CD4-positive, alpha-beta T cell treated with Interleukin-6 for 4 hours (primary cell): ENCODE data around the gene DIS3L2.
A peak's percentile ranks its signal among the peaks of the same experiment; 100 is the strongest.

Experiments used
- DNase-seq: peaks from one replicate; pipeline ENCODE4 v3.0.0-alpha.2; 2020; ENCODE audit warnings: mixed read lengths

The DIS3L2 gene, protein sequence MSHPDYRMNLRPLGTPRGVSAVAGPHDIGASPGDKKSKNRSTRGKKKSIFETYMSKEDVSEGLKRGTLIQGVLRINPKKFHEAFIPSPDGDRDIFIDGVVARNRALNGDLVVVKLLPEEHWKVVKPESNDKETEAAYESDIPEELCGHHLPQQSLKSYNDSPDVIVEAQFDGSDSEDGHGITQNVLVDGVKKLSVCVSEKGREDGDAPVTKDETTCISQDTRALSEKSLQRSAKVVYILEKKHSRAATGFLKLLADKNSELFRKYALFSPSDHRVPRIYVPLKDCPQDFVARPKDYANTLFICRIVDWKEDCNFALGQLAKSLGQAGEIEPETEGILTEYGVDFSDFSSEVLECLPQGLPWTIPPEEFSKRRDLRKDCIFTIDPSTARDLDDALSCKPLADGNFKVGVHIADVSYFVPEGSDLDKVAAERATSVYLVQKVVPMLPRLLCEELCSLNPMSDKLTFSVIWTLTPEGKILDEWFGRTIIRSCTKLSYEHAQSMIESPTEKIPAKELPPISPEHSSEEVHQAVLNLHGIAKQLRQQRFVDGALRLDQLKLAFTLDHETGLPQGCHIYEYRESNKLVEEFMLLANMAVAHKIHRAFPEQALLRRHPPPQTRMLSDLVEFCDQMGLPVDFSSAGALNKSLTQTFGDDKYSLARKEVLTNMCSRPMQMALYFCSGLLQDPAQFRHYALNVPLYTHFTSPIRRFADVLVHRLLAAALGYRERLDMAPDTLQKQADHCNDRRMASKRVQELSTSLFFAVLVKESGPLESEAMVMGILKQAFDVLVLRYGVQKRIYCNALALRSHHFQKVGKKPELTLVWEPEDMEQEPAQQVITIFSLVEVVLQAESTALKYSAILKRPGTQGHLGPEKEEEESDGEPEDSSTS

DNA sequence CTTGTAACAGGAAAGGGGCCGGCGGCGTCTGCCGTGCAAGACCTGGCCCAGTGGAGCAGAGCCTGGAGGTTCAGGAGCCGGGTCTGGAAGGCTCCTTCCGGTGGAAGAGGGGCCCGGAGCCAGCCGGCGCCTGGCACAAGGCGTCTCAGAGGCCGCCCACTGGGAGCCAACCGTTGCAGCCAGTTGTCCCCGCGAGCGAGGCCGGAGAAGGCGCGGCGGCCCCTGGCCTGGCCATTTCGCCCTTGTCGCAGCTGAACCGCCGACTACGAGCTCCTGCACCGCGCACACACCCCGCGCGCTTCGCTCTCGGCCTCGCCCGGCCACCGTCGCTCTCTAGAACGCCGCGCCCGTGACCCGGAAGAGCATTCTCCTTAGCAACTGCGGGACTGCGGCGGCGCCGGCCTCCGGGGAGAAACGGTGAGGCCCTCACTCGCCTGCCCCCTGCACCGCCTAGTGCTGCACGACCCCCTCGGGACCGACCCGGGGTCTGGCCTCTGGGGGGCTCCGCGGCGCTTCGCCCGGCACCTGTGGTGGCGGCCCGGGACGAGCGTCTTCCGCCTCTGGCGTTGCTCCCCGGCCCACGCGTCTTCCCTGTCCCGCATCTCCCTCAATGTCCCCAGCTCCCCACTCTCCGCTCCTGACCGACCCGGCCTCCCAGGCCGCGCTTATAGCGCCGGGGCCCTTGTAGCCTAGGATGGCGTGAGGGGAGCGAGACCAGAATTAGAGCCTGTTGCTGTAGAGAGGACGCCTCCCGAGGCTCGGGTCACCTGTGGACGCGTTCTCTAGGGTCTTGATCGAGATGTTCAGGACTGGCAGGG is at the start of gene DIS3L2:
DIS3L2 (plus strand) TSS at position 365 of the 818 bp plus-strand sequence. CDS start 53,215 bp downstream, outside the sequence.
- DNase-seq: peak; percentile 79

DNA sequence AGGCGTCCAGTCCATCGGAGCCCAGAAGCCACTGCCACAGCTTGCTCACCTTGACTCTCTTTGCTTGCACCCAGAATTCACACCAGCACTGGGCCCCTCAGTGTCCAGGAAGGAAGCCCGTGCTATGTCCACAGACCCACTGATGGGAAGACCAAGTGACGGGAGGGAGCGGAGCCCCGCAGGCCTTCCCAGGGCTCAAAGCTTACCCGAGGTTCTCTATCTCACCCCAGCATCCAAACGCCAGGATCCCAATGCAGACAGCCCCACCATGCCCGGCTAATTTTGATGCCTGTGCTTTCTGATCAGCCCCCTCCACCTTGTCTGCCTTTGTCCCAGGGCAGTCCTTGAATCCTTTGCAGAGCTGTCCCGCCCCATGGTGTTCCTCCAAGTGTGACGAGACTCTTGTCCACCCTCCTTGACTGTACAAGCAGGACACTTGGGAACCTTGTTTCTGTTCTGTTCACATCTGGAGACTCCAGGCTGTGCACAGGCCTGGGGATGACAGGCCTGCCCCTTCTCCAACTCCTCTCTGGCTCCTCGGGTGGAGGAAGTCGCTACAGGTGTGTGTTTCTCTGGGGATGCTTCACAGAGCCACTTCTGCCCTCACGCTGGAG is 47.3 kb upstream of the DIS3L2 start:
- DNase-seq: no peak

DNA sequence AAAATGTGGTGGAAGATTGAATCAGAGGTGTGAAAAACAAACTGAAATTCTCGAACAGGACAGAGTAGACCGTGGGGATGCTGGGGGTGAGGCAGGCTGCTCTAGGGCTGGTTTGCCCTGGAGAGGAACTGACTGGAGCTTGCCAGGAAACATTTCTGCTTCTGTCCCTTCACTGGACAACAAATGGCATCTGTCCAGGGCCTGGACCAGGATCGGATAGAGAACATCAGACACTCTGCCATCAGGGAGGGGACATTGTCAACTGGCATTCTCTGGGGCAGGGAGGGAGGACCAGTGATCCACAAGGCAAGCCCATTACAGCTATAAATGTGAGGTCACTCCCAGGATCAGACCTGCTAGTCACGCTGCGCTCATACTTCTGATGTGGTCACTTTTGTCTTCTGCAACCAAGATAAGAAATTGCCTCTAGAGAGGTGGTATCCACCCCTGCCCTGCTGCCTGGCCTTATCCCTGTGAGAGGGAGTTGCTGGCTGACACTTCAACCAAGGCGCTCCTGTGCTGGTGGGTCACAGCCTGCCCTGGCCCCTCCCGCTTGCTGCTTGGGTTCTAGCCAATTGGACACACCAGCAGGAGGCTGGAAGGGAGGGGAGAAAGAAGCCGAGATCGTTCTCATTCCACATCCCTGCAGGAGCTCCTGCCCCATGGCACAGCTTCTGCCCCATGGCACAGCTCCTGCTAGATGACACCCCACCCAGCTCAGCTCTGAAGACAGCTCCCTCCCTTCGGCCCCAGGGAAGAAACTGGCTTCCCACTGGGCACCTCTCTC is 44.0 kb upstream of the DIS3L2 start:
- no peak for DNase-seq

DNA sequence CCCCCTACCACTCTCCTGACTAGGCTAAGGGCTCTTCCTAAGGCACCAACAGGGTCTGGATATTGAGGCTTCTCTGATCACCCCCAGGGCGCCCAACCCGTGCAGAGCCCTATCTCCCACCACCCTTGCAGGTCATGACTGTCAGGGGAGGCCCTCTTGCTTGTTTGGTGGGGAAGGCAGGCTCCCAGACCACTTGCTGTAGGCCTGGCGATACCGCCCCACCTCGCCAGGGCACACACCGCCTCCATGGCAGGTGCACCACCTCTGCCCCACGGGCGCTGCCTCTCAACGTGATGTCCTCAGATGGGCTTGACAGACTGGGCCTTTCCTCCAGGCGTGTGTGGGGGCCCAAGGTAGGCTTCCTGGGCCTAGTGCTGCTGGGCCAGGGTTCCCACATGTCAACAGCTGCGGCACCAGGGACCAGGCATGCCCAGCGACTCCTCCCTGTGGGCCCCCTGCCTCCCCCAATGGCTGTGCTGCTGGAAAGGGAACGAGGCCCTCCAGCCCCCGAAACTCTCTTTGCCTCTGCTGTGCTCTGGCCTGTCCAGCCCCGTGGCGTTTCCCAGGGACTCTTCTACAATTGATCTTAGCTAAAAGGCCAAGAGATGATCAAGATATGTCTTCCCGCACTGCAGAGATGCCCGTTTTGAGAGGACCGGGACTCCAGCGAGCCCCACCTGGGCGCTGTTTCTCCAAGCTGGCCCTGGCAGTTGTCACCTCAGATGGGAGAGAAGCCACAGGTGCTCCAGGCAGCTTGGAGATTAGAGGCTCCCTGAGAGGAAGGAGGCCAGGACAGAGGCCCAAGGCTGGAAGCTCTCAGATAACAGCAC is 42.8 kb upstream of the DIS3L2 start:
- no peak for DNase-seq

DNA sequence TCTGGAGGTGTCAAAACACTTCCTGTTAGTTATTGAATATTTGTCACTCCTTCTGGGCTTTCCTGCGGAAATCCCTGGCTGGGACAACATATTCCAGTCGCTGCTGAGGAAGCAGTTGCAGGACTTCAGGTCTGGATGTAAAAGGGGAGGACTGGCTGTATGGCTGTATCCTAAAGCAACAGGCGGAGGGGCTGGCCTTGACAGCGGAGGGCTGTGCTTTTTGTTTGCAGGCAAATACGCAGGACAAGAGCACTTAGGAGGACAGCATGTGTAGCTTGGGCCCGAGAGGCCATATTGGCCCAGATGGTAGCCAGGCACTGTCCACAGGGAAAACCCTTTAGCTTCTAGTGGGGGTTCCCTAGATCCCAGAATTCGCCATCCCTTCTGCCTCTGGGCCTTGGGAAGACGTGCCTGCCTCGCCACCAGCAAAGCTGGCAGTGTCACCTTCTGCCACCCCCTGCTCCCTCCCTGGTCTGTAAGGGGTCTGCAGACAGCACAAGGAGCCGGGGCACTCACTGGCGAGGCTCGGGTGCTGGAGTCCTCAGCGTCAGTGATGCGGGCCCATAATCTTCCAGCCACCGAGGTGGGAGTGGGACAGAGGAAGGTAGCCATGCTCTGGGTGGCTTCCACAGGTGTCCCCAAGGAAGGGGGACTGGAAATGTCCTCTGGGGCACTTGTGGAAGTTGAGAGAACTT is 42.0 kb upstream of the DIS3L2 start:
- DNase-seq: no peak

DNA sequence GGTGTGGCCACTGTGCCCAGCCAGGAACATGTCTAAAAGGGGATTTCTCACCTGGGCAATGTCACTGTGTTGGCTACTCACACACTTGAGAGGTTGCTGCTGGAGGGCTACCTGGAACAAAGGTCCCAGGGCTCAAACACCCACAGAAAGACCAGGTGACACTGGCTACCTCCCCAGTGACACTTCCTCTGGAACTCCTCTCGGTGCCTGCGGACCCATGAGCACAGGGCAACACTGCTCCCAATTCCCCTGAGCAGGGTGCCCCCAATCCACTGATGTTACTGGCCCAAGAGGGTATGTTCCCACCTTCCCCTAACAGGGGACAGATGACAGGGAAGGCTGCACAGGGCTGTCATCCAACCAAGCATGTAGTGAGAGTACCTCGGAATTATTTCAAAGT is 41.1 kb upstream of the DIS3L2 start:
- DNase-seq: no peak

DNA sequence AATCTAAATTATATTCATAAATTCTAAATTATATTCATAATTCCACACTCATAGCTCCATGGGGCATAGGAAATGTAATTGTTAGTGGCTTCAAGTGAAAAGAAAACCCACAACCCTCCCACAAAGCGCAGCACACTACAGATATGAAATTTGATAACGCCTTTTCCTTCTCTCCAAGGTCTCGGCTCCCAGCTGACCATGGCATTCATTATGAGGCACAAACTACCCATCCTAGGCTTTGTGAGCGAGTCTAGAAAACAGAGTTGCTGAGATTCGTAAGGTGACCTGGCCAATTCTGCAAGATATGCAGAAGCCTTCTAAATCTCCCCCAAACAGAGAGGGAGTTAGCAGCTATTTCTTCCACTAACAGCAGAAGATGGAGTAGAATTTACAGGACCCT is 40.7 kb upstream of the DIS3L2 start:
- DNase-seq: no peak

DNA sequence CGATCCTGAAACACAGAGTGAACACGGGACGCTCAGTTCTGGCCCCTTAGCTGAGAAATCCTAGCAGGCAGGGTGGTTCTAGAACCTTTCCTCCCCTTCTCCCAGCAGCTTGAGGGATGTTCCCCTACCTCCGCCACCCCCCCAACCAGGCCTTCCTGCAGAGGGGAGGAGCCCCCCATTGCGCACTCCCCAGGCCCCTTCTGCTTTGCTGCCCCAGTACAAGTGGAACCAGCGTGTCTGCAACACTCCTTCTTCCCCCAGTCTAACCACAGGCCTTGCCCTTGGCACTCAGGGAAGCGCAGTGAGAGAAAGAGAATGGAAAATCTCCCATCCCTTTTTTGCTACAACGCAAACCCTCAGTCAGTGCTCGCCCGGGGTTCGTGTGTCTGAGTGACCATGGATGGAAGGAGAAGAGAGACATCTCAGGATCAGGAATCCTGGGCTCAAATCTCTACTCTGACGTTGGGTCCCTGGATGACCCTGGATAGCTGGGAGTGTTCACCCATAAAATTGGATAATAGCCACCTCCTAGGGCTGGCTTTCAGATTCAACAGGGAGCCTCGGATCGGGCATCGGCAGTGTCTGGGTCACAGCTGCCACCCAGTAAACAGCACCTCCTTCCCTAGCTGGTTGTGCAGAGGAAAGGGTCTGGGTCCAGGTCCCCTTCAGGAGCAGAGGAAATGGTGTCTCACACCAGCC is 39.1 kb upstream of the DIS3L2 start:
- no peak for DNase-seq

DNA sequence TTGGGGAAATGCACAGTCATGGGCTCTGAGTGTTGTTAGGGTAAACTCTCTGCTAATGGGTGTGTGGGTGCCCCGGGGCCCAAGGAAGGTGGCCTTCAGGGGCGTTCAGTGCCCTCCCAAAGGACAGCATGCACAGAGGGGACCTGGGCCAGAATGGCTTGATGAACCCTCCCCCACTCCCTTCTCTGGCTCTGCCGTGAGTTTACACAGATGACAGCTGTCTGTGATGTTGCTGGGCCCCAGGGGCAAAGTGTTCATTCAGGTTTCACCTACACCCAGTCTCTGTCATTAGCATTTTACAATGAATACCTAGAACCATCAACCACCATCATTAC is 38.5 kb upstream of the DIS3L2 start:
- no peak for DNase-seq

DNA sequence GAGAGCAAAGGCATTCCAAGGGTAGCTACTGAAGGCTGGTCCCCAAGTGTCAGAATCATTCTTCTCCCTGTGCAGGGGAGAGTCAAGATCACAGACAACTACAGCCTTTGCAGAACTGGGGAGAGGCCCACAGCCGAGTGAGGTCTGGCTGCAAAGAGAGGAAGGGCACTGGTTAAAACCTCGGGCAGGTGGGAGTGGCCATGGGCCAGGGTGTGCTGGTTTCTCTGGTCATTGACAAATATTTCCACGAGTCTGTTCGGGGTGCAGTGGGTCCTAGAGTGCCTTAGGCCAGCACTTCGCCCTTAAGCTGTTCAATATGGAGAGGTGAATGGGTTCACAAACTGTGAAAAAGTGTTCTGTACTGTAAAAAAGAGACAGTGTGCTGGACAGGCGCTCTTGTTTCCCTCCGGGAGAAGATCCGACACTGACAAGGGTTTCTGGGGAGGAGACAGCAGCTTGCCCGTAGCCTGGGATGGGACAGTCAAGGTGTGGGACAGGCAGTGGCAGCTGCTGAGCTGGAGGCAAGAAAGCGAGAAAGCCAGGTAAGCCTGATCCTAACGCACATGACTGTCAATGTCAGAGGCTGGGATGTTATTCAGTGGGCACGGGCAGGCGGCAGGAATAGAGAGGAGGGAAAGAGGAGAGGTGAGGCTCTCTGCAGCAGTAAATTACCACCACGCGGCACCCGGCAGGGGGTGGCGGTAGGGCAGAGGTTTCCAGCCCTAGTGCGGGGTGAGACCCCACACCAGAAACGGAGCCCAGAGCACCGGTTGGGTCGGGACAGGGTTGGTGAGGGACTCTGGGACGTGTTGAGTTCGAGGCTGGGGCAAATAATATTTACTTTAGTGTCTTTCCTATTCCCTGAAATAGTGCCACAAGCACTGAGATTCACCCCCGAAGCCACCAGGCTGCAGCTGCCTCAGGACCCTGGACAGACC is 37.3 kb upstream of the DIS3L2 start:
- no peak for DNase-seq

DNA sequence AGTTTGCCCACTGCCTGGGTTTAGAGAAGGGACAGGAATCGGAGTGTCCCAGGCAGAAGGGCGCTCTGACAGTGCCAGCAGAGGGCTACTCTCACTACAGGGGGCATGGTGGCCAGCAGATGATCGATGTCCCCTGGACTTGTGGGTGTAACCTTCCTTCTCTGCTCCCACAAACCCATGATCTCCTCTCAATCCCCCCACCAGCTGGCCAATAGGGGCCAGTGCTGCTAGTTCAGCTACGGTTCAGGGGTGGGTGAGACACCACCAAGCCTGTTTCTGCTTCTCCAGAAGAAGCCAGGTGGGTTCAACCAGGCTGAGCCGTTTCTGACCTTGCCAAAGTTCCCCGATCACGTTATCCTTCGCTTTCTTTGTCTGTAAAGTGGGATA is 36.6 kb upstream of the DIS3L2 start:
- no peak for DNase-seq

DNA sequence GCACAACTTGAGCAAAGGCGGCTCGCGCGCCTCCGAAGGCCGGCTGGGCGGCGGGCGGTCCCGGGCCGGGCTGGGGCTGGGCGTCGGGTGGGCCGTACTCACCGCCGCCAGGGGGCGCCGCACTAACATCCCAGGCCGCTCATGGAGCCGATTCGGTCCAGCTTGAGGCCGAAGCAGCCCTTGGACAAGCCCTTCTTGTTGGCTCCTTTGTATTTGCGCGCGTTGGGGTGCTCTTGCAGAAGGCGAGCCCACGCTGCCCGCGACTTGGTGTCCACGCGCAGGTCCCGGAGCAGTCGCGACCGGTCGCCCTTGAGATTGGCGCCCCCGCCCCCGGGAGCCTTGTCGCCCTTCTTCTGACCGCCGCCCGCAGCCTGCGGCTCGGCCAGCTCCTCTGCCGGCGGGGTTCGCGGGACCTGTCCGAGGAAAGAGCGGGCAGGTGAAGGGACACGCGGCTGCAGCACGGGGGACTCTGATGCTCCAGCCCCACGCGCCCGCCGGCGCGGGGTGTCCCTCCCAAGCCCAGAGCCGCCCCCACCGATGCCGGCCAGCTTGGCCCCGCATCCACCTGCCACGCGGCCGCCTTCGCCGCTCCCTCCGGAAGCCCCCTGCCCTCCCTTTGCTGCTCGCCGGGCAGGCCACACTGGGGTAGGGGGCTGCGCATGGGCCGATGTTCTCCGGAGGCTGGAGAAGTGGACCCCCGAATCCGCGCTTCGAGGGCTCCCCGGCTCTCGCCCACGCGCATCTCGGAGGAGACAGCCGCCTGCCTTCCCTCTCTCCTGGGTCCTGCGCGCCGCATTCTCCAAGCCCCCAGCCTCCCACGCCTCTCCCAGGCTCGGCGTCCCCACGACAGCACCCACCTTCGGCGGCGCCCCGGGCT is 36.0 kb upstream of the DIS3L2 start:
- peak; percentile 77 for DNase-seq

DNA sequence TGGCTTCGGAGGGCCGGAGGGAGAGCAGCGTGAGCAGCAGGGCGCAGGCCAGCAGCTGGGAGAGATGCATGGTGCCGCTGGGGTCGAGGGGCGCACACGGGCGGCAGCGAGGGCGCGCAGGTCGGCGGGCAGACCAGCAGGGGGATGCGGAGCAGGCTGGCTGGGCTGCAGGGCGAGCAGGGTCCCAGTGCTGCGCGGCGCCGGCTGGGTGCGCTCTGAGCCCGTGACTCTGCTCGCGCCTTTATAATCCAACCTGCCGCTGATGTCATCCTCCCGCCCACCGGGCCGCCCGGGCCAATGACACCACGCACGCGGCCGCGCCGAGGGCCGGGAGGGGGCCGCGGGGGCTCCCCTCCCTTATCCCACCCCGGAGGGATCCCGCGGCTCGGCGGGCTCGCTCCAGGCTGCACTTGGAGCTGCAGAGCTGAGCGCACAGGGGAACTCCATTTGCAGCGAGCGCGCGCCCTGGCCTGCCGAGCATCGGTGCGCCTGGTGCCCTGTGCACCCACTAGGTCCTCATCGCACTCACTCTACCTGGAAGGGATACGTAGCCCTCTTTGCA is 35.3 kb upstream of the DIS3L2 start, which contains the start of gene NPPC:
NPPC (minus strand) TSS at position 217 of the 562 bp plus-strand sequence; CDS start at position 70, 147 bp downstream.
- peak; percentile 52 for DNase-seq

DNA sequence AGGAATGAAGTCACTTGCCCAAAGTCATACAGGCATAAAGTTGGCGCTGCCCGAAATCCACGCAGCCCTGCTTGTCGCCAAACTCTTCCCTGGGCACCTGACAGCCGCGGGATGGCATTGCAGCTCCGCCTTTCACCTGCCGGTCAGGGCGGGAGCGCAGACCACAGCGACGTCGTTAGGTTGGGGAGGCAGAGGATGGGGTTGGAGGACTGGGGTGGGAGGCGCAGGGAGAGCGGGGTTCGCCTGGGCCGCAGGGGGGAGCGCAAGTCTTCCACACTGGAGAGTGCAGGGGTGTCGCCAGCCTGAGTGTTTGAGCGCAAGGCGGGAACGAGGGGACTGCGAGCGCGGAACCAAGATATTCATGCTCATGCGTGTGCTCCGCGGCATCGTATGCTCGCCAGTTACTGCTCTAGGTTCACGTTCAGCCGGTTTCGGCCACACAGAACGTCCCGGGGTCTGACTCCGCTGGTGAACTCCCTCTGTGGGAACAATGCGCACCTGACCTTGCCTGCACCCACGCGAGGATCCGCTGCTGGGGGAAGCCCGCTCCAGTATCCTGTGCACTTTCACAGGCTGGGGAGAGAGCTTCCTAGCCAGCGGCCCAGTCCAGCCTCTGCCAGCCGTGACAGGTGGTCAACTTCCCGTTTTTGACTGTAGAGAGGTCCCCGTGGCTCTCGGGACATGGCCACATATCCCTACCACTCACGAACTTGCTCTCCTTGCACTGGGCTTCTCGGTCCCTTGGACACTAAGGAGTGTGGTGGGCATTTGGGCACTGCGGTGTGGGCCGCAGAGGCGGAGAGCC is 34.5 kb upstream of the DIS3L2 start:
- peak; percentile 9 for DNase-seq

DNA sequence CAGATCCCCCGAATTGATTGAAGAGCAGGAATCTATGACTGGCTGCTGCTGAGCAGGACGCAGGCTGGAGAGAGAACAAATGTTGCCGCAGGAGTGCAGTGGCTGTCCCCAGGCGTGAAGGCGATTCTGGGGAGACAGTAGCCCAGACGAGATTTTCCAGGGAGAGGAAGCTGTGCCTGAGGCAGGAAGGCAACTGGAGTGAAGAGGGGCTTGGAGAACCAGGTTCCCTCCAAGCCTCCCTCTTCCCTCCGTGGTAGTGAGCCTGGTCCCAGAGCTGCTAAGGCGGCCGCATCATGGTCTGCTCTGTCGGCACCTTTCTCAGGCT is 34.0 kb upstream of the DIS3L2 start:
- DNase-seq: no peak

DNA sequence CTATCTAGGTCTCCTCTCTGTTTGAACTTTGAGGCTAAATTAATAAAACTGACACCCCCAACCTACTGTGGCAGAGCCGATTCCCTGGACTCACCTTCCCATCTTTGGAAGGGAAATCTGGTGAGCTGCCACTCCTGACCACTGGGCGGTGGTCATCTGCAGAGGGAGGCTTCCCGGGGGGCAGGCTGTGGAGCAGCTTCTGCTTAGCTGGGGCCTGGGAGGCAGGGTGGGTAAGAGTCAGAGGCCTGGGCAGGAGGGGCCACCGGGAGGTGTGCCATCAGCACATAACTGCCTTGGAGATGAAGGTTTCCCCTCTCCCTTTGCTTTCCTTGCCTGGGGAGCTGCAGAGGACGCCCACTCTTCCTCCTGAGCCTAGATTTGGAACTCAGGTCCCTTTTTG is 33.0 kb upstream of the DIS3L2 start:
- DNase-seq: no peak
